H9 (cell line): ENCODE measurements around the gene SLC14A1. TPM values are rescaled to one million over a fixed set of nuclear protein-coding genes. Genes with fewer than 3 reads are reported as not detected.
A peak's percentile ranks its signal among the peaks of the same experiment; 100 is the strongest.

Source experiments
- DNase-seq: peaks from one replicate; pipeline ENCODE4 v3.0.0-alpha.2; 2017
- H2AFZ ChIP-seq: one replicate; pipeline ENCODE4 v1.6.1; 2013; ENCODE audit warnings: mild to moderate bottlenecking, low read length, control low read depth, moderate library complexity
- H2AK5ac ChIP-seq: 2 replicates; pipeline ENCODE4 v1.6.1; 2013; ENCODE audit warnings: low read length, control low read depth, mixed read lengths; ENCODE audit not compliant: insufficient read length
- H2BK120ac ChIP-seq: one replicate; pipeline ENCODE4 v1.6.1; 2013; ENCODE audit warnings: low read depth, mild to moderate bottlenecking, low read length, control low read depth, inconsistent platforms; ENCODE audit not compliant: poor library complexity, severe bottlenecking
- H2BK12ac ChIP-seq: 2 replicates; pipeline ENCODE4 v1.6.1; 2013; ENCODE audit warnings: low read length, control low read depth, mixed read lengths, low read depth; ENCODE audit not compliant: insufficient read length
- H2BK15ac ChIP-seq: 2 replicates; pipeline ENCODE4 v1.6.1; 2013; ENCODE audit warnings: low read depth, low read length, control low read depth
- H2BK20ac ChIP-seq: one replicate; pipeline ENCODE4 v1.6.1; 2013; ENCODE audit warnings: low read depth, mild to moderate bottlenecking, low read length, control low read depth, inconsistent platforms; ENCODE audit not compliant: poor library complexity, severe bottlenecking
- H2BK5ac ChIP-seq: 2 replicates; pipeline ENCODE4 v1.6.1; 2013; ENCODE audit warnings: low read length, control low read depth, mixed read lengths; ENCODE audit not compliant: insufficient read length
- H3K14ac ChIP-seq: 2 replicates; pipeline ENCODE4 v1.6.1; 2013; ENCODE audit warnings: low read length, control low read depth; ENCODE audit not compliant: insufficient read depth
- H3K18ac ChIP-seq: 2 replicates; pipeline ENCODE4 v1.6.1; 2013; ENCODE audit warnings: low read depth, mild to moderate bottlenecking, mixed read lengths, low read length, control low read depth; ENCODE audit not compliant: insufficient read length
- H3K23ac ChIP-seq: 2 replicates; pipeline ENCODE4 v1.6.1; 2013; ENCODE audit warnings: low read length, control low read depth, mixed read lengths, low read depth; ENCODE audit not compliant: insufficient read length
- H3K23me2 ChIP-seq: 2 replicates; pipeline ENCODE4 v1.6.1; 2013; ENCODE audit warnings: low read depth, mild to moderate bottlenecking, mixed read lengths, low read length, control low read depth; ENCODE audit not compliant: insufficient read length, poor library complexity, severe bottlenecking
- H3K27ac ChIP-seq: 2 replicates; pipeline ENCODE4 v1.5.1; 2013; ENCODE audit warnings: low read length, control low read depth, mixed read lengths, low read depth; ENCODE audit not compliant: insufficient read length
- H3K27me3 ChIP-seq: 2 replicates; pipeline ENCODE4 v1.6.1; 2013; ENCODE audit warnings: low read length, control low read depth, inconsistent platforms; ENCODE audit not compliant: insufficient read depth
- H3K4ac ChIP-seq: 2 replicates; pipeline ENCODE4 v1.6.1; 2013; ENCODE audit warnings: low read depth, mild to moderate bottlenecking, control low read depth, inconsistent platforms, low read length, moderate library complexity
- H3K4me1 ChIP-seq: 2 replicates; pipeline ENCODE4 v1.6.1; 2013; ENCODE audit warnings: low read length, control low read depth, inconsistent platforms; ENCODE audit not compliant: insufficient read depth
- H3K4me2 ChIP-seq: 2 replicates; pipeline ENCODE4 v1.6.1; 2013; ENCODE audit warnings: low read length, control low read depth, mixed read lengths; ENCODE audit not compliant: insufficient read length, insufficient read depth
- H3K56ac ChIP-seq: 2 replicates; pipeline ENCODE4 v1.6.1; 2013; ENCODE audit warnings: low read depth, mild to moderate bottlenecking, mixed read lengths, low read length, control low read depth; ENCODE audit not compliant: insufficient read length
- H3K79me1 ChIP-seq: 2 replicates; pipeline ENCODE4 v1.6.1; 2013; ENCODE audit warnings: low read depth, mild to moderate bottlenecking, moderate library complexity, low read length, control low read depth, inconsistent platforms; ENCODE audit not compliant: insufficient read depth, poor library complexity, severe bottlenecking
- H3K79me2 ChIP-seq: 2 replicates; pipeline ENCODE4 v1.6.1; 2013; ENCODE audit warnings: low read length, control low read depth, inconsistent platforms; ENCODE audit not compliant: insufficient read depth
- H3K9ac ChIP-seq: 2 replicates; pipeline ENCODE4 v1.6.1; 2013; ENCODE audit warnings: low read length, control low read depth, mixed read lengths; ENCODE audit not compliant: insufficient read length; ENCODE audit errors: extremely low read depth
- H3K9me3 ChIP-seq: one replicate; pipeline ENCODE4 v1.6.1; 2013; ENCODE audit warnings: low read depth, low read length, inconsistent platforms; ENCODE audit not compliant: control insufficient read depth
- H3T11ph ChIP-seq: one replicate; pipeline ENCODE4 v1.6.1; 2013; ENCODE audit warnings: mild to moderate bottlenecking, low read length, control low read depth, inconsistent platforms
- H4K20me1 ChIP-seq: one replicate; pipeline ENCODE4 v1.6.1; 2013; ENCODE audit not compliant: control insufficient read depth, insufficient read length, insufficient read depth
- H4K5ac ChIP-seq: 2 replicates; pipeline ENCODE4 v1.6.1; 2013; ENCODE audit warnings: low read depth, mild to moderate bottlenecking, mixed read lengths, low read length, control low read depth; ENCODE audit not compliant: insufficient read length
- H4K8ac ChIP-seq: replicated peaks from 2 replicates; pipeline ENCODE4 v1.6.1; 2013; ENCODE audit warnings: low read length, control low read depth, mixed read lengths, low read depth; ENCODE audit not compliant: insufficient read length
- H4K91ac ChIP-seq: 2 replicates; pipeline ENCODE4 v1.6.1; 2013; ENCODE audit warnings: low read depth, mild to moderate bottlenecking, moderate library complexity, mixed read lengths, low read length, control low read depth; ENCODE audit not compliant: insufficient read length
- H3K27ac Mint-ChIP-seq, 3 experiments: 2 replicates in 2 of 3; 3 replicates in 1 of 3; pipeline ENCODE4 v1.8.0; 2020 to 2021; ENCODE audit warnings: mixed read lengths in 3 of 3, mild to moderate bottlenecking in 1 of 3, moderate library complexity in 1 of 3
- H3K27me3 Mint-ChIP-seq: 2 replicates; pipeline ENCODE4 v1.8.0; 2021; ENCODE audit warnings: low read depth, mild to moderate bottlenecking, moderate library complexity, mixed read lengths
- H3K36me3 Mint-ChIP-seq, 3 experiments: 2 replicates in 2 of 3; 3 replicates in 1 of 3; pipeline ENCODE4 v1.8.0; 2020 to 2021; ENCODE audit warnings: low read depth in 3 of 3, mixed read lengths in 3 of 3; ENCODE audit not compliant: insufficient read depth in 1 of 3
- H3K4me1 Mint-ChIP-seq, 2 experiments: 2 replicates each; pipeline ENCODE4 v1.8.0; 2020; ENCODE audit warnings: mixed read lengths in 2 of 2
- H3K4me3 Mint-ChIP-seq, 2 experiments: 2 replicates in 1 of 2; 3 replicates in 1 of 2; pipeline ENCODE4 v1.8.0; 2020 to 2021; ENCODE audit warnings: mild to moderate bottlenecking in 2 of 2, mixed read lengths in 2 of 2, moderate library complexity in 1 of 2
- H3K9me3 Mint-ChIP-seq, 2 experiments: 2 replicates in 1 of 2; 3 replicates in 1 of 2; pipeline ENCODE4 v1.8.0; 2020; ENCODE audit warnings: mild to moderate bottlenecking in 2 of 2, mixed read lengths in 2 of 2, moderate library complexity in 1 of 2
- WGBS: extraction: QIAGEN DNeasy Blood & Tissue Kit; methylation state at CpG from one replicate; pipeline ENCODE4 v1.1.7; 2013; ENCODE audit warnings: missing lambda C conversion rate, low lambda C conversion rate, mixed read lengths; ENCODE audit not compliant: insufficient read length; ENCODE audit errors: extremely low coverage; 5-methylcytosine and 5-hydroxymethylcytosine counted together
- total RNA-seq: library from RNA; stranded (reverse); gene quantifications from 2 replicates; pipeline ENCODE4 v1.2.1, GENCODE V29; 2021
- TF ChIP-seq, protein P1 (sequence below): fragments of 200-600 bp; sonication (generic); conservative IDR thresholded peaks from 3 replicates; pipeline ENCODE4 v1.8.0; 2021; ENCODE audit warnings: antibody characterized with exemption, mild to moderate bottlenecking

The SLC14A1 gene
- total RNA-seq, 1 experiment from 2014 or later, result not detected

DNA sequence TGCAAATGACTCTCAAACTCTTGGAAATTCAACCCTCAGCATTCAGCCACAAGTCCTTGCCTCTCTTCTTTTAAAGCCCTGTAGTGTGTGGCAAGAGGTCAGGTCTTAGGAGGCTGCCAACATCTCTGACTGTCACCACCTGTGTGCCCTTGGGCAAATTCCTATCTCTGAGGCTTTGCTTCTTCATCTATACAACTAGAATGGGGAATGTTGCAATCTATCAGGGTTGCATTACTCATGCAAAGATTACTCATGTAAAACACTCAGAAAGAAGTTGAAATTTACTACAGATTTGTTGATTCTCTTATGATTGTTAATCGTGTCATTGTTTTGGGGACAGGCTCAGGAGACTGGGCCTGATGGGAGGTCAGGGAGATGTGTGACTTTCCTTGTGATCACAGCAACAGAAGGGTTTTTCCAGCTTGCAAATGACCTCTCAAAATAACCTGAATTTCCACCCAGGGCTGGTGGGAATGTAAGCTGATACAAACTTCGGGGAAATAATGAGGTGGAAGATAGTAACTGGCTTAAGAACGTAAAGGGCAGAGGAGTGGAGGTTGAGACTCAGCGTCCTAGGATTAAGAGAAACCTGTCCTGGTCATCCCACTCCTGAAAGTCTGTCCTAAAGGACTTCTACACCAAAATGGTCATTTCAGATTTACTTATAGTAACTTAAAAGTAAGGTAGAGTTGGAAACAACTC is 69.4 kb downstream of the SLC14A1 start:
- H3K23me2 ChIP-seq, result no peaks in the 10 kb centered on the region
- no peak overlapping the region for H3K14ac ChIP-seq
- no peak overlapping the region for H3K23ac ChIP-seq
- no CpG with 5 or more reads among the region's 4 CpGs for WGBS
- H3K9ac ChIP-seq, result no peak overlapping the region
- no peaks in the 10 kb centered on the region for H3K27me3 ChIP-seq
- no peaks in the 10 kb centered on the region for H4K20me1 ChIP-seq
- Mint-ChIP-seq H3K27ac (peak overlapping the region in 1 of 3 experiments; percentile 68; a peak in 2 of 7 replicates), H3K4me1 (peaks cover 9 to 18% of the 10 kb centered on the region in 2 experiments), H3K9me3 (peaks cover 11 to 12% of the 10 kb centered on the region in 2 experiments), H3K4me3 (no peak overlapping the region), H3K36me3 (peaks cover 0 to 12% (median 7%) of the 10 kb centered on the region in 3 experiments; a peak in 5 of 7 replicates), H3K27me3 (peaks cover 2% of the 10 kb centered on the region)
- H3K56ac ChIP-seq, result no peak overlapping the region
- no peak for DNase-seq
- no peak overlapping the region for H3K18ac ChIP-seq
- H3K9me3 ChIP-seq, result no peaks in the 10 kb centered on the region
- no peak overlapping the region for H3K4me2 ChIP-seq
- no peak overlapping the region for H3K27ac ChIP-seq
- H3K4ac ChIP-seq, result no peak overlapping the region
- no peak overlapping the region for H2BK120ac ChIP-seq
- H2BK5ac ChIP-seq, result no peak overlapping the region
- H4K8ac ChIP-seq, result no peak overlapping the region
- H3K4me1 ChIP-seq, result peaks cover 3% of the 10 kb centered on the region; the same call in 1 of the 2 replicates
- H4K5ac ChIP-seq, result no peak overlapping the region
- H2AFZ ChIP-seq, result no peak overlapping the region
- H2AK5ac ChIP-seq, result no peak overlapping the region
- H3T11ph ChIP-seq, result no peak overlapping the region
- H3K79me2 ChIP-seq, result no peaks in the 10 kb centered on the region
- H2BK15ac ChIP-seq, result no peak overlapping the region
- no peak overlapping the region for H2BK12ac ChIP-seq
- TF ChIP-seq, protein P1, sequence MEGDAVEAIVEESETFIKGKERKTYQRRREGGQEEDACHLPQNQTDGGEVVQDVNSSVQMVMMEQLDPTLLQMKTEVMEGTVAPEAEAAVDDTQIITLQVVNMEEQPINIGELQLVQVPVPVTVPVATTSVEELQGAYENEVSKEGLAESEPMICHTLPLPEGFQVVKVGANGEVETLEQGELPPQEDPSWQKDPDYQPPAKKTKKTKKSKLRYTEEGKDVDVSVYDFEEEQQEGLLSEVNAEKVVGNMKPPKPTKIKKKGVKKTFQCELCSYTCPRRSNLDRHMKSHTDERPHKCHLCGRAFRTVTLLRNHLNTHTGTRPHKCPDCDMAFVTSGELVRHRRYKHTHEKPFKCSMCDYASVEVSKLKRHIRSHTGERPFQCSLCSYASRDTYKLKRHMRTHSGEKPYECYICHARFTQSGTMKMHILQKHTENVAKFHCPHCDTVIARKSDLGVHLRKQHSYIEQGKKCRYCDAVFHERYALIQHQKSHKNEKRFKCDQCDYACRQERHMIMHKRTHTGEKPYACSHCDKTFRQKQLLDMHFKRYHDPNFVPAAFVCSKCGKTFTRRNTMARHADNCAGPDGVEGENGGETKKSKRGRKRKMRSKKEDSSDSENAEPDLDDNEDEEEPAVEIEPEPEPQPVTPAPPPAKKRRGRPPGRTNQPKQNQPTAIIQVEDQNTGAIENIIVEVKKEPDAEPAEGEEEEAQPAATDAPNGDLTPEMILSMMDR, result no peak
- no peak overlapping the region for H4K91ac ChIP-seq
- no peaks in the 10 kb centered on the region for H3K79me1 ChIP-seq
- H2BK20ac ChIP-seq, result no peak overlapping the region
